Ovary (tissue), 9 donors: Measurements from ENCODE around the gene TRAF3IP1. TPM values are rescaled to one million over a fixed set of nuclear protein-coding genes. Genes with fewer than 3 reads are reported as not detected.

Source experiments
- DNase-seq, 5 donors: peaks; one replicate each; pipeline ENCODE4 v3.0.0-alpha.2; 2019 to 2020
- H3K27ac ChIP-seq, 2 donors: fragments of 200-600 bp; one replicate each; pipeline versions ENCODE4 v1.5.1 to v1.8.0; 2019 to 2022
- H3K27me3 ChIP-seq: fragments of 200-600 bp; one replicate; pipeline ENCODE4 v1.8.0; 2022
- H3K36me3 ChIP-seq: fragments of 200-600 bp; sonication (generic); one replicate; pipeline ENCODE4 v1.5.1; 2019
- H3K4me1 ChIP-seq: one replicate; pipeline ENCODE4 v1.8.1; 2013; ENCODE audit warnings: mild to moderate bottlenecking, moderate library complexity; ENCODE audit not compliant: insufficient read depth
- H3K4me3 ChIP-seq: fragments of 200-600 bp; sonication (generic); one replicate; pipeline ENCODE4 v1.5.1; 2017
- H3K9me3 ChIP-seq, 2 donors: fragments of 200-600 bp in 1 of 2; sonication (generic) in 1 of 2; one replicate each; pipeline versions ENCODE4 v1.5.1 to v1.8.1; 2013 to 2019; ENCODE audit warnings: mild to moderate bottlenecking in 1 of 2, moderate library complexity in 1 of 2
- CTCF ChIP-seq, 3 donors: fragments of 450-650 bp in 2 of 3; fragments of 200-600 bp in 1 of 3; IDR thresholded peaks; one replicate each; pipeline versions ENCODE4 v1.5.1 to v1.8.0; 2016 to 2022; ENCODE audit warnings: antibody characterized with exemption in 3 of 3, mild to moderate bottlenecking in 1 of 3
- EP300 ChIP-seq: sonication (generic); formaldehyde crosslinking; IDR thresholded peaks from one replicate; pipeline ENCODE4 v1.6.1; 2017; ENCODE audit warnings: antibody characterized with exemption
- POLR2A ChIP-seq: fragments of 450-650 bp; IDR thresholded peaks from one replicate; pipeline ENCODE4 v1.6.1; 2017; ENCODE audit warnings: antibody characterized with exemption, mild to moderate bottlenecking, moderate library complexity
- WGBS, 3 donors: extraction: QIAGEN DNeasy Blood & Tissue Kit in 1 of 3; methylation state at CpG; one replicate each; pipeline versions ENCODE4 v1.1.5 to v1.1.7; 2013 to 2017; 5-methylcytosine and 5-hydroxymethylcytosine counted together
- intact Hi-C, 4 donors: fragments of 100-400 bp; cut with DNase I; formaldehyde crosslinking; loops; one replicate each; pipeline versions ENCODE4 v1.11.0 to v1.15.1; 2022 to 2023
- polyA plus RNA-seq, 2 donors: library from polyadenylated mRNA; stranded (reverse); fragments of 200-250 nt in 1 of 2; fragments of 350-450 nt in 1 of 2; fragmentation: Illumina TruSeq in 1 of 2; extraction: RNeasy Lipid Tissue Mini Kit (QIAGEN cat#74804) in 1 of 2; gene quantifications; one replicate each; pipeline ENCODE4 v1.2.3, GENCODE V29; 2013 to 2014
- total RNA-seq, 7 donors: library from RNA; depleted of rRNA in 2 of 7; stranded (reverse); fragments of >200 nt in 2 of 7; fragmentation: NEBNext Ultra II Directional in 3 of 7; extraction: Animal tissue kit (Norgen Biotek cat#: 25700) in 3 of 7; gene quantifications; one replicate each; pipeline versions ENCODE4 v1.1.0 to v1.2.4, GENCODE V29; 2016 to 2023
- donor health status: DM: no; HTN: no; CAD: no; lungs with moderate emphysema.
- donor health status: DM: no; HTN: no; CAD: no.
- donor health status: Bipolar disorder and iron deficiency.
- donor health status: DM: yes; HTN: yes; CAD: no.
- donor health status: DM: no; HTN: no; CAD: no.
- donor health status: DM: yes; HTN: yes; CAD: no.

TRAF3IP1 gene
- total and polyA plus RNA-seq, 9 donors, result 7.0 to 29.2 (median 19.1) TPM

DNA sequence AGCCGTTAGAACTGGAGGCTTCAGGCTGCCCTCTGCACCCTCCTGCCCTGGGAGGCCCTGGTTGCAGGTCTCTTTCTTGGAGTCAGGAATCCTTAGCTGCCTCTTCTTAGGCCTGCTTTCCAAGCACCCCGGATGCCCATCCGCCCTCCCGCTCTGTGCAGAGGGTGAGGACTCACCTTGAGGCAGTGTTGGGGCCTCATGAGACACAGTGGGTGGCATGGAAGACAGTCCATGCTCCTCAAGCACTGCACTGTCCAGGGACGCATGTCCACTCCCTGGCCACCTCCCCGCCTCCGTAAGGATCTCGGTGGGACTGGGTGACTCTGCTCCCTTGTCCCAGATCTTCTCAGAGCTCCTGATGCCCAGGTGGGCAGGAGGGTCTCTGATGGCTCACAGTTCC is 5.7 kb upstream of the TRAF3IP1 start:
- no peaks in the 10 kb centered on the region for H3K27me3 ChIP-seq
- no peaks in the 10 kb centered on the region for H3K9me3 ChIP-seq
- peak in 1 of 5 donors; percentile 7 for DNase-seq
- no peaks in the 10 kb centered on the region for H3K4me1 ChIP-seq
- intact Hi-C loops, result no loop called here
- H3K27ac ChIP-seq, result no peak overlapping the region
- no peak overlapping the region for H3K4me3 ChIP-seq
- WGBS, 3 donors, result 95 to 97% (median 96%) methylated on average over 8 of the region's 8 CpGs
- TF ChIP-seq POLR2A, result no peak
- H3K36me3 ChIP-seq, result no peaks in the 10 kb centered on the region

DNA sequence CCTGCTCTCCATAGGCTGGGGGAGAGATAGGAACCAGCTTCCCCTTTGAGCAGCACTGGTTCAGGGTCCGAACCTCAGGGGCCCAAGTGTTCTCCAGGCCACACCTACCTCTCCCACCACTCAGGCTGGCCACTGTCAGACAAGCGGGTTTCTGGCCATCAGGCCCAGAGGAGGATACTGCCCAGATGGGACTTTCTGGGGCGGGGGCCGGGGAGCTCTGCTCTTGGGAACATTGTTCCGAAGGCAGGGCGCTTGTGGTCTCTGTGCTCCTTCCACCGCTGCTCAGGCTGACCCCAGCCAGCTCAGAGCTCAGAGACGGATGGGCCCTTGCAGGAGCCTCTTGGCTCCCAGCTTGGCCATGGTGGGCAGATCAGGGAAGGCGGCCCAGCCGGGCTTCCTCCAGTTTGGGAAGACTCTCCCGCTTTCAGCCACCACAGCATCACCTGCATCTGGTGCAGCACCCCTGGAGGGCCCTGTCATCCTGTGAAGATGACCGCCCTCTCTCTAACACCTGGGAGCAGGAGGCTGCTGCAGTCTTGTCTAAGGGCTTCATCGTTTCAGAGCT is 5.2 kb upstream of the TRAF3IP1 start:
- H3K9me3 ChIP-seq, result no peaks in the 10 kb centered on the region
- no peak for TF ChIP-seq CTCF (IDR thresholded peaks at IDR 0.05)
- TF ChIP-seq POLR2A, result no peak
- TF ChIP-seq EP300, result no peak
- peak in 1 of 5 donors; percentile 5 for DNase-seq
- no peaks in the 10 kb centered on the region for H3K27me3 ChIP-seq
- H3K36me3 ChIP-seq, result no peaks in the 10 kb centered on the region
- peaks cover 3% of the 10 kb centered on the region for H3K4me1 ChIP-seq
- H3K27ac ChIP-seq, result no peak overlapping the region
- WGBS, 3 donors, result 87 to 91% (median 91%) methylated on average over 13 of the region's 13 CpGs
- H3K4me3 ChIP-seq, result no peak overlapping the region
- intact Hi-C loops, result no loop called here

- Histone ChIP-seq H3K27ac (peak overlapping the region; percentile 45 to 49), H3K4me1 (peaks cover 9% of the 10 kb centered on the region), H3K27me3 (no peaks in the 10 kb centered on the region), H3K4me3 (peak overlapping the region; percentile 87), H3K36me3 (no peaks in the 10 kb centered on the region), H3K9me3 (no peaks in the 10 kb centered on the region)
- no peak for TF ChIP-seq POLR2A
- TF ChIP-seq CTCF (IDR thresholded peaks at IDR 0.05), result no peak
- no peak for TF ChIP-seq EP300
- DNase-seq, result peak in 4 of 5 donors; percentile 20 to 53 (median 38)
- intact Hi-C loops, result no loop called here
- WGBS, 3 donors, result 0 to 2% (median 1%) methylated on average over 10 to 65 of the region's 65 CpGs
Measured at GRCh38 chr2:238320648-238321281, 447 bp downstream of the TRAF3IP1 start.

- intact Hi-C loops, result no loop called here
Measured at GRCh38 chr2:238321467-238321866, 1.1 kb downstream of the TRAF3IP1 start.

More at GRCh38 chr2:238321467-238321866, 1.1 kb downstream of the TRAF3IP1 start:
- no peak overlapping the region for H3K27ac ChIP-seq
- H3K27me3 ChIP-seq, result no peaks in the 10 kb centered on the region
- H3K36me3 ChIP-seq, result no peaks in the 10 kb centered on the region
- H3K9me3 ChIP-seq, result no peaks in the 10 kb centered on the region
- peak overlapping the region; percentile 87 for H3K4me3 ChIP-seq
- no peak for TF ChIP-seq POLR2A
- no peak for TF ChIP-seq CTCF (IDR thresholded peaks at IDR 0.05)
- no peak for TF ChIP-seq EP300
- WGBS, 3 donors, result 54 to 64% (median 56%) methylated on average over 9 of the region's 9 CpGs
- DNase-seq, result no peak
- peaks cover 9% of the 10 kb centered on the region for H3K4me1 ChIP-seq
